ENCODE results near the gene TTC9B.

Gene TTC9B

GRCh38 chr19:40217934-40218890 lies at the start of gene TTC9B:
Gene TTC9B (minus strand): TSS chr19:40218384. CDS start chr19:40218381, 3 bp downstream.
- no peak for DNase-seq (ENCODE audit: low spot score)

GRCh38 chr19:40267601-40267997 lies 49.4 kb upstream of the TTC9B start:
- DNase-seq (ENCODE audit: low spot score), result no peak

- no peak for DNase-seq (ENCODE audit: low spot score)
These were observed 48.9 kb upstream of the TTC9B start for GRCh38 chr19:40266912-40267600.

- no peak for DNase-seq (ENCODE audit: low spot score)
These were observed 47.9 kb upstream of the TTC9B start for GRCh38 chr19:40266119-40266518.

GRCh38 chr19:40265763-40266099 lies 47.5 kb upstream of the TTC9B start:
- DNase-seq (ENCODE audit: low spot score), result no peak

- DNase-seq (ENCODE audit: low spot score), result no peak
These were observed 47.0 kb upstream of the TTC9B start for GRCh38 chr19:40265055-40265762.

GRCh38 chr19:40264314-40265054 lies 46.3 kb upstream of the TTC9B start:
- no peak for DNase-seq (ENCODE audit: low spot score)

- DNase-seq (ENCODE audit: low spot score), result no peak
These were observed 45.5 kb upstream of the TTC9B start for GRCh38 chr19:40263440-40264313.

GRCh38 chr19:40262422-40262821 lies 44.2 kb upstream of the TTC9B start:
- DNase-seq (ENCODE audit: low spot score), result peak; percentile 29

- DNase-seq (ENCODE audit: low spot score), result no peak
These were observed 43.4 kb upstream of the TTC9B start for GRCh38 chr19:40261631-40262030.

GRCh38 chr19:40257096-40257517 lies 38.9 kb upstream of the TTC9B start:
- no peak for DNase-seq (ENCODE audit: low spot score)

GRCh38 chr19:40256512-40256911 lies 38.3 kb upstream of the TTC9B start:
- DNase-seq (ENCODE audit: low spot score), result no peak

GRCh38 chr19:40255619-40256166 lies 37.5 kb upstream of the TTC9B start:
- DNase-seq (ENCODE audit: low spot score), result no peak

GRCh38 chr19:40254714-40255418 lies 36.7 kb upstream of the TTC9B start:
- no peak for DNase-seq (ENCODE audit: low spot score)

GRCh38 chr19:40253611-40254092 lies 35.5 kb upstream of the TTC9B start:
- DNase-seq (ENCODE audit: low spot score), result no peak

GRCh38 chr19:40252395-40252794 lies 34.2 kb upstream of the TTC9B start:
- no peak for DNase-seq (ENCODE audit: low spot score)

- DNase-seq (ENCODE audit: low spot score), result no peak
These were observed 33.8 kb upstream of the TTC9B start for GRCh38 chr19:40251991-40252390.

- DNase-seq (ENCODE audit: low spot score), result no peak
These were observed 33.1 kb upstream of the TTC9B start for GRCh38 chr19:40251244-40251643.

GRCh38 chr19:40249781-40250180 lies 31.6 kb upstream of the TTC9B start:
- no peak for DNase-seq (ENCODE audit: low spot score)

- DNase-seq (ENCODE audit: low spot score), result no peak
These were observed 31.0 kb upstream of the TTC9B start for GRCh38 chr19:40249201-40249600.

Data from NAMALWA (cell line).